H4 (cell line): ENCODE results near the gene ZC3HAV1. TPM values are rescaled to one million over a fixed set of nuclear protein-coding genes. Genes with fewer than 3 reads are reported as not detected.
"Not testable (repeated sequence)": the region's sequence is repeated elsewhere in the genome, so short reads cannot be mapped to it uniquely, and the experiment has no call there.

Experiments
- DNase-seq: peaks from one replicate; pipeline ENCODE4 v3.0.0-alpha.2; 2015; ENCODE audit warnings: low spot score
- total RNA-seq: library from RNA; depleted of rRNA; stranded (reverse); fragments of >200 nt; shearing (Covaris generic); gene quantifications from 2 replicates; pipeline ENCODE4 v1.2.3, GENCODE V29; 2014

Gene ZC3HAV1
- total RNA-seq, 1 experiment from 2014 or later = 28.8 TPM

DNA sequence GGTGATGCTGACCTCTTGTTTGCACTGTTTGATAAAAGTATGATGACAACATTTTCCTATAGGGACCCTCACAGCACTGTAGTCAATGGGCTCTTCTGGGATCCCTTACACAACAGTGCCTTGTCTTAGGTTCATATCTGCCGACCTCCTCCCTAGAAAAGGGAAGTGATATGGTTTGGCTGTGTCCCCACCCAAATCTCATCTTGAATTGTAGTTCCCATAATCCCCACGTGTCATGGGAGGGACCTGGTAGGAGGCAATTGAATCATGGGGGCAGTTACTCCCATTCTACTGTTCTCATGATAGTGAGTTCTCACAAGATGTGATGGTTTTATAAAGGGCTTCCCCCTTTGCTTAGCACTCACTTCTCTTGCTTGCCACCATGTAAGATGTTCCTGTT is 23.1 kb downstream of the ZC3HAV1 start:
- no peak for DNase-seq

DNA sequence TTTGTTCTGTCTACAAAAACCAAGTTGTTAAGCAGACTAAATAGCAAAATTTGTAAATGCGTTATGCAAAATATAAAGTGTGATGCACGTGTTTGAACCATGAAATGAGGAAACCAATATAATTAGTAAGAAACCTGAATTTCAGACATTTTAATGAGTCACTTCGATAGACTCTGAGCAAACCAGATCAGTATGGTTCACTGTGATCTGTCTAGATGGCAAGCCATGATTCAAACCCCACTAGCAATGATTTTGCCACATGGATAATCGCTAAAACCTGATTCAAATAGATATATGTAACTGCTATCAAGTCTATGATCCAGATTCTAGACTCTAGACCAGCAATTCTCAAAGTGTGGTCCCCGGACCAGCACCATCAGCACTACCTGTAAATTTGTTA is 24.8 kb downstream of the ZC3HAV1 start:
- no peak for DNase-seq

DNA sequence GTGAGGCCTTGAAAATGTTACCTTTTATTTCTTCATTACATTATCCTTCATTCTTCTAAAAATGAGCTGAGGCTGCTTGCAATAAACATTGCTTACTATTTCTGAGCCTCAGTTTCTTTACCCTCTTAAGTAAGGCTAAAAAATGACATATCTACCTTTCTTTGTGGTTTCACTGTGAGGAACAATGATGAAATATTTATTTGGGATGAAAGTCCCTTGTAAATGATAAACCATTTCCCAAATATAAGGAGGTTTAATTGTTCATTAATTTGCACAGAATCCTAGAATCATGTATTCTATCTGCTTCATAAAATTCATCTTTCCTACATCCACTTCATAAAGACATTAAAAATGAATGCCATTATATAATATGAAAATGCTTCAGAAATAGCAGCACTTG is 27.9 kb downstream of the ZC3HAV1 start:
- no peak for DNase-seq

DNA sequence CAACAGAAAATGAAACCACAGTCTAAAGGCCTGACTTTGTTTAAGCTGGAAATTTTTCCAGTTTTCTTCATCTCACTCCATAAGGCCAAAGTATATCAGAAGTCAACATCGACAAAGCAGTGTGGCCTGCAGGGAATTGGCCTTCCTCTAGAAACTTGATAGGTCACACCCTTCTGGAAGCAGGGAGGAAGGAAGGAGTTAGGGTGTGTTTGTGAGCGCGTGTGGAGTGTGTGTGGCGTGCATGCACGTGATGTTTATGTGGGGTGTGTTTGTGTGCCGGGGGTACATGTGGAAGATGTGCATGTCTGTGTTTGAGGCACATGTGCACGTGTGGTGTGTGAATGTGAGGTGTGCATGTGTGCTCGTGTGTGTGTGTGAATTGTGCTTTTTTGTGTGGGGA is 28.6 kb downstream of the ZC3HAV1 start:
- DNase-seq = no peak

DNA sequence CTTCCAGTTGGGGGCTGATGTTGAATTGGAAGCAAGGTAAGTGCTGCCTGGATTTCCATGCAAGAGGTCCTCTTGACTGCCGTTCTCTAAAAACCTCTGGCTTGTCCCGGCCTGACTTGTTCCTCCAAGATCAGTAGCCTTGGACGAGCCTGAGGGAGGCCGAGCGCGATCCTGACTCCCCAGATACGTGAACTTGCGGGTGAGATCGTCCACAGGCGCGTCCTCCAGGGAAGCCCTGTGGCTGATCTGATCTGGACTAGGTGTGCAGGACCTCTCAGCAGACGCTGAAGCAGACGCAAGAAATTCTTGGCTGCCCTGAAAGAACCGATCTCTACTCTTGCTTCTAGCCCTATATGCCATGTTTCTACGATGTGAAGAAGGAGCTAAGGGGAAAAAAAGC is 29.7 kb downstream of the ZC3HAV1 start:
- DNase-seq = no peak

DNA sequence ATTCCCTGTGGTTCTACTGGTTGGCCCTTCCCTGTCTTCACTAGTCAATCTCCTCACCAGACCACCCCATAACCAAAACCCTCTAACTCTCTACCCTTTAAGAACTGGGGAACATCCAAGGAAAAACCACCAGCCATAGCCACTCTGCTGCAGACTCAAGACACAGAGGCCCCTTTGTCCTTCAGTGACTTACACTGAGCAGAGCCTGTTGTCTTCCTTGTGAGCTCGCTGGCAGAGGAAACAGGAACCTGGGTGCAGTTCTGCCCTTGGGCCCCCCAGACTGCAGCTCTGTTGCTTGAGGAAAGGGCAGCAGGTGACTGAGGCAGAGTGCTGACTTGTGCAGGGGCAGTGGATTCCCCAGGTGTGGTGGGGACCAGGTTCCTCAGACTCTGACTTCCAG is 30.6 kb downstream of the ZC3HAV1 start:
- no peak for DNase-seq

DNA sequence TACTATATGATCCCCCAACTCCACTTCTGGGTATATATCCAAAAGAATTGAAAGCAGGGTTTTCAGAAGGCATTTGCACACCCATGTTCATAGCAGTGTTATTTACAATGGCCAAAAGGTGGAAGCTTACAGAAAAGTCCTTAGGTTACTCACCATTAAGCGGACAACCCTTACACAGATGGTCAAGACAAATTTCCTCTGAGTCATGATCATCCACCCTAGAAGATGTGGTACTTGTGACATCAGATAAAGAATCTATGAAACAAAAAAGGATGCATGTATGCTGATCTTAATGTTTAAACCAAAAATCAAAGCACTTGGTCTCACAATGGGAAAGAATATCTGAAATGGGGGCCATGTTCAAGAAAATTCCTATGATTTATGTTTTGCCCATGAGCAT is 31.1 kb downstream of the ZC3HAV1 start:
- DNase-seq = no peak

DNA sequence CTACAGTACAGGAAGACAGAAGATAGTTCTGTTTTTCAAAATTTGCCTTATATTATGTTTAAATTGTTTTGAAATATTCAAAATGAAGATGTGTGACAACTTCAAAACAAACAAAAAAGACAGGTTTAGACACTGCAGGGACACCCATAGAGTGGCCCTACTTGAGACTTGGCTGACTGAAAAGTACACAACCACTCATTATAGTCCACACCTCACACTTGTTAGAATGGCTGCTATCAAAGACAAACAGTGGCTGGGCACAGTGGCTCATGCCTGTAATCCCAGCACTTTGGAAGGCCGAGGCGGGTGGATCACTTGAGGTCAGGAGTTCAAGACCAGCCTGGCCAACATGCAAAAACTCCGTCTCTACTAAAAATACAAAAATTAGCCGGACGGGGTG is 31.8 kb downstream of the ZC3HAV1 start:
- not testable (repeated sequence) for DNase-seq

DNA sequence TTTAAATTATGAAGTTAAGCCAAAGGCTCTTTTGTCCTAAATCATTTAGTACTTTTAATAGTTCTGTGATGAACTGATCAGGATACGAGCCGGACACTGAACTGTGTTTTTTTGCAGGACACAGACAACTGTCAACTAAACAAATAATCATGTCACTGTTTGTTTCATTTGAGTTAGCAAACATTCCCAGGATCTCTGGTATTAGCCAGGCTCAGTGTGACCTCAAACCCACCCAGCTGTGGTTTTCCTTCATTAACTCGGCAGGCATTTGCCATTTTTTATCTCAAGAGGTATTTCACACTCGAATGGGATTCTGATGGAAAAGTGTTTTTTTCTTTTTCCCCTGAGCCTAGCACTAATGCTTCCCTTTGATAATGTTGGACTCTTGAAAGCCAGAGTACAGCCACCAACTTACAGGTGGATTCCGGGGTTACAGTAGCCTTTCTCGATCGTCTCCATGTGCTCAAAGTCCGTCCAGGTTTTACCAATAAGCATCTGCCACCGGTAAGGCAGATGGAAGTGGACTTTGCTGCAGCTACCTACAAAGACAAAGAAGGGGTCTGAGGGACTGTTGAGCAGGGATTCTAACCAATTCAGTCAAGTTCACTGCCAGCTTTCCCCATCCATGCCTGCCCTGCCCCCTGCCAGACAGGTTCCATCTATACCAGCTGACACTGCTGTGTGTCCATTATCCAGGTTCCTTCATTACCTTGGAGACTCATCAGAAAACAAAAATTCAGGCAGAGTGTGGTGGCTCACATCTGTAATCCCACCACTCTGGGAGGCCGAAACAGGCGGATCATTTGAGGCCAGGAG is 33.4 kb downstream of the ZC3HAV1 start:
- DNase-seq = no peak

DNA sequence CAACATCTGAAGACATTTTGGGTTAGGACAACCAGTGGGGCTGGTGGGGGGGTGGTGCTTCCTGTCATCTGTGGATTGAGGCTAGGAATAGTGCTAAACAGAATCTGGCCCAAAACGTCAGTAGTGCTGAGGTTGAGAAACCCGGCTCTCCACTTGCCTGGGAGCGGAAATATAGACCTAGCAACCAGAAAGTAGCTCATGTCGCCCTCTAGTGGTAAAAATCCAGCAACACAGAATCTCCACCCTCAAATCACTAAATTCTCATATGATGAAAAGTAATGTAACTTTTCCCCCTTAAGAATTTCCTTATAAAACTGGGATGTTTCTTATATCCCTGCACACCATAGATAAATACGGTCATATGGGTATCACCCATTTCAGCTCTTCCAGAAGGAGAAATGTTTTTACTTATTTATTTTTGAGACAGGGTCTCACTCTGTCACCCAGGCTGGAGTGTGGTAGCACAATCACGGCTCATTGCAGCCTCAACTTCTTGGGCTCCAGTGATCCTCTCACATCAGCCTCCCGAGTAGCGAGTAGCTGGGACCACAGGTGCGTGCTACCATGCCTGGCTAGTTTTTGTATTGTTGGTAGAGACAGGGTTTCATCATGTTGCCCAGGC is 34.4 kb downstream of the ZC3HAV1 start:
- peak; percentile 66 for DNase-seq

DNA sequence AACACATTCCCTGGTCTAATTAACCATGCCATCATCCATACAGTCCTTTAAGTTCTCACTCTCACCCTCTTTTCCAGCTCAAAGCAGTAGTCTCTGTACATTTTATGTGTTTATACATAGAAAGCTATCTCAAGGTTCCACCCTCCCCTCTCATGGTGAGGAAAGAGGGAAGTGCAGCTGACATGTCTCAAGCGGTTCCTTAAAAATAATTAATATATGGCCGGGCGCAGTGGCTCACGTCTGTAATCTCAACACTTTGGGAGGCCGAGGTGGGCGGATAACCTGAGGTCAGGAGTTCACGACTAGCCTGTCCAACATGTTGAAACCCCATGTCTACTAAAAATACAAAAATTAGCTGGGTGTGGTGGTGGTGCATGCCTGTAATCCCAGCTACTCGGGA is 36.7 kb downstream of the ZC3HAV1 start:
- DNase-seq = no peak

DNA sequence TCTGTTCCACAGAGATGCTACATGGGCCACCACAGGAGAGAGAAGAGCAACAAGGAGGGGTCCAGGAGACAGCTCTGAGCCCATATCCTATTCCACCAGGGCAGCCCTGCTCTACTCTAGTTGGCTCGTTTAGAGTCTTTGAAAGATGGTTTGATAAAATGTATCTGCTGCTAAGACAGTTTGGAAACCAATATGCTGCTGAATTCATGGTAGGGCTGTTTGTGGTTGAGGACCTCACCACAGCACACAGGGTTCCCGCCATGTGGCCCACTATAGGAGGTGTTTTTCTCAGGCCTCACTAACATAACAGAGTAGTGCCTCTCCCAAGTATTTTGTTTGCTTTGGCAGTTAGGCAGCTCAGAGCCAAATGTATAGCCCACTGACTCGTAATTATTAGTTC is 37.8 kb downstream of the ZC3HAV1 start:
- DNase-seq = no peak

DNA sequence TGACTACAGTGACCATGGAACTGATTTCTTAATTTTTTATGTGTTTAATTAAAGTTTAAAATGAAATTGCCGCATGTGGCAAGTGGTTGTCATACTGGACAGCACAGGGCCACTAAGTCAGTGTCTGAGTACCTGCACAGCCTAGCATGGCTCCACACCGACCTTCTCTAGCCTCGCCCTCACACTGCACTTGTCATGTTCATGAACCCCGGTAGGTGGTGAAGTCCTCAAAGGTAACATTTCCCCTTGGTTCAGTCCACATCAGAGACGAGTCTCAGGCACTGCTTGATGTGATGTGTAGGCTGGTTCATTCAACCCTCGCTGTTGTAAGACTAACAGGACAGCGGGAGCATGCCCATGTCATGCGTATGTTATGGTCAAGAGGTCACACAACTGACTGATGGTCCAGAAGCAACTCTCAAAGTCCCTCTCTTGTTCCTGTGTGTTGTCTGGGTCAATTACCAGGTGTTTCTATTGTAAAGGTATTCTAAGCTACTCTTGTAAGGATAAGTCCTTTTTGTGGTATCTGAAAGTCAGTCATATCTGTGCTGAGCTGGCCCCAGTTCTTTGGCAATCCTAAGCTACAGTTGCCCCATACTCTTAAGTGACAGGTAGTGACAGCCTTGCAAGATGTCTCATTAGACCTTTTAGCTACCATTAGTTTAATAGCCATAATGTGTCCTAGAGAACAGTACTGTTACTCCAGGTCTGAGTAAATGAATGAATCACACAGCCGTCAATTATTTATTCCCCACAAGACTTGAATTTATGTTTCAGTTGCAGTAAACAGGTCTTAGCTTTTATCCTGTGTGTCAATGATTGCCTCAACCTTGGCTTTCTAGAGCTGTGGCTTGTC is 40.7 kb downstream of the ZC3HAV1 start:
- no peak for DNase-seq

DNA sequence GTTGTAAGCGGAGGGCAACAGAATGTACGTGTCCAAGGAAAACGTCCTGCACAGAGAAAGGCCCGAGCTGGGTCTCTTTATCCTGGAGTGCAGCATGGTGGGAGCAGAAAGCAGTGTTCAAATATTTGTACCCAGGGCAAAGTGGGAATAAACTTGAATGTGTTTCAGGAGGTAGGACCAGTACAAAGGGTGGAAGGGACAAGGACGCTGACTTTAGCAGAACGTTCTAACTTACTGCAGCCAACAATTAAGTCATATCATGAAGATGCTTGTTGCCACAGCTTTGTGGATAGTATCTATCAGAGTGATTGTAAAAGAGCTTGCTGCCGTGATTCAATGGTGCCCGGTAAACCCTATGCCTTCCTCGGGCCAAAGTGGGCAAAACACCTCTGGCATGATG is 43.2 kb downstream of the ZC3HAV1 start:
- no peak for DNase-seq

DNA sequence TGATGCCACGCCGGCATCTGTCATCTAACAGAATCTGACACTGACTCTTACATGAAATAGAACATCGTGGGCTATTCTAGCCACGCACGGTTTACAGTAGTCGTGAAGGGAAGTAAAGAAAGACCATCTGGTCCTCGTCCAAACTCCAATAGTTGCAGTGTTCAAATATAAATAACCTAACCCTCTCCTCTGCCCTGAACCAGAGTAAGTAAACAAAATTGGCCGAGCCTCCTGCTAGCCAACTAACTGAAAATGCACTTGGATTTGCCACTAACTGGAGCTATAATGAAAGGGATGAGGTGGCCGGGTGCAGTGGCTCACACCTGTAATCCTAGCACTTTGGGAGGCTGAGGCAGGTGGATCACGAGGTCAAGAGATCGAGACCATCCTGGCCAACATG is 44.2 kb downstream of the ZC3HAV1 start:
- DNase-seq = no peak

DNA sequence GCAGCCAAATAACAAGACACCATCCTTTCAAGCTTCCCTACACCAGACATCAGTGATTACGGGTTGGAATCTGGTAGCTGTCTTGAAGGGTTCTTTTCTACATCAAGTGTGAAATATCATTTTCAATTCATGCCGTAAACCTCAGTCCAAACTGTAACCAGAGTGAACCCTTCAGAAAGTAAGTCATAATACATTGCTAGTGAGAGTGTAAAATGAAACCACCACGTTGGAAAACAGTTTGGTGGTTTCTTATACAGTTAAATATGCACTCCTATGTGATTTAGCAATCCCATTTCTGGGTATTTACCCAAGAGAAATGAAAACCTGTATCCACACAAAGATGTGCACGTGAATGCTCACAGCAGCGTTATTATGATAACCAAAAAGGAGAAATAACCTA is 48.1 kb downstream of the ZC3HAV1 start:
- no peak for DNase-seq

DNA sequence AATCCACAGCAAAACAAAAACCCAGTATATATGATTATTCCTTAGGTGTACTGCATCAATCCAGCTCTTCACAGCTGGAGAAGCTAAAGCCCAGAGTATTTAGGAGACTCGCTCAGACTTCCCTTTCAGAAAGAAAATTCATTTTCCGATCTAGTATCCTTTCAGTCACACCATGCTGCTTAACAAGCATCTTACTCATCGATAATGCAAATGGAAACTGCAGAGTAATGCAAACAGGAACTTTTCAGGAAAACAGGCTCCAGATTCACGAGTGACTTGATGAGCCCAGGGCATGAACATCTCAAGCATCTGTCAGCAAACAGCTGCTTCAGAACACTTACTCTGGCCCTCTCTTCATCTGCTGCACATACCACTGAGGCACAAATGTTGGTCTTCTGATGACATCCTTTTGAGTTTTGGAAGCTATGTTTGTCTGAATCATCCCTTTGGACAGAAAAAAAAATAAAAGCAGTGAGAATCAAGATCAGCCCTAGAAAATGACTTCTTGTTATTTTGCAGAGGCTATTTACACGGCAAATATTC is 48.8 kb downstream of the ZC3HAV1 start:
- DNase-seq = no peak

DNA sequence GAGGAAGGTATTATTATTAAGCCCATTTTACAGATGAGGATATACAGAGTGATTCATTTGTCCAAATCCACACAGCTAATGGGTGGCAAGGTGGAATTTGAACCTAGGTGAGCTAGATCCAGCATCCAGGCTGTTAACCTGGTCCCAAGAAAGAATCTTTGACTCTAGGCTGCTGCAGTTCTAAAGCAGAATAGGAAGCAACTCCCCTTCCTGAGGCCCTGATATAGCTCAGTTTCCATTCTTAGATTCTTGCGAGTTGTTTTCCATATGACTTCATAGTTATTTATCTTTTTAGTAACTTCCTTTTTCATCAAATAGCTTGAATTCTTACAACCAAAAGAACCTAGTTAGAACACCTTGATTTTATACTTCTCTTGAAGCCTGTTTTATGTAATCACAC is 49.6 kb downstream of the ZC3HAV1 start:
- no peak for DNase-seq

DNA sequence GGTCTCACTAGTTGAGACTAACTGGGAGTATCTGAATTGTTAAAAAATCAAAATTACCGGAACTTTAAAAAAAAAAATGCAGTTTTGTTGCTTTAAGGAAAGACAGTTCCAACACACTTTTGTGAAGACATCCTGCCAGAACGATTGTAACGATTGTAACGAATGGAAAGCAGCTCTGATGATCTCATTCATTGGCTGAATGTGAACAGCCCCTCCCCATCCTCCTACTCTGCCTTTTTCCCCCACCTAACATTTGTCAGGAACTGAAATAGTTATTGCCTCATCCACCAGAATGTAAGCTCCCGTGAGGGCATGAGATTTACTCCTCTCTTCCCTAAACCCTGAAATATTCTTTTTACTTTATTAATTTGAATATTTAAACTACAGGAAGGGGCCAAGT is 50.6 kb downstream of the ZC3HAV1 start:
- DNase-seq = no peak

DNA sequence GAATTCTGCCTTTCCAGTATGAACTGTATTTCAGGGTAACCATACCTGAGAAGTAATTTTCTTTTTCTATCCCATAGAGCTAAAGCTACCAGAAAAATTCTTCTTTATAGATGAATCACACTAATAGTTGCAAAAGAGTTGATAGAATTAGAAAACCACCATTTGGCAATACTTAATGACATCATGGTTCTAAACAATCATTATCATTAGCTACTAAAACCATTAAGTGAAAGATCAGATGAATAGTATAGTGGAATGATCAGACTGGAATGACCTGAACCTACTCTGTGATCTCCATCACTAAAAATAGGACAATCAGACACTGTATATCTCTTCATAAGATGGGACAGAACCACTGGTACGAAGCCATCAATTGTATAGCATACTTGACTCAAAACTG is 53.8 kb downstream of the ZC3HAV1 start:
- DNase-seq = no peak

DNA sequence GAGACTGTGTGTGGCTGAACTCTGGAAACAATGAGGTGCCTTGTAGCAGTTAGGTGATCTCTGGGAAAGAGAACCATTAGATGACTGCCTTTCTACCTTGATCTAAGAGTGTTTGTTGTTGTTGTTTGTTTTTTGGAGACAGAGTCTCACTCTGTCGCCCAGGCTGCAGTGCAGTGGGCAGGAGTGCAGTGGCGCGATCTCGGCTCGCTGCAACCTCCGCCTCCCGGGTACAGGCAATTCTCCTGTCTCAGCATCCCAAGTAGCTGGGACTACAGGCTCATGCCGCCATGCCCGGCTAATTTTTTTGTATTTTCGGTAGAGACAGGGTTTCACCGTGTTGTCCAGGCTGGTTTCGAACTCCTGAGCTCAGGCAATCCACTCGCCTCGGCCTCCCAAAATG is 54.9 kb downstream of the ZC3HAV1 start:
- not testable (repeated sequence) for DNase-seq

DNA sequence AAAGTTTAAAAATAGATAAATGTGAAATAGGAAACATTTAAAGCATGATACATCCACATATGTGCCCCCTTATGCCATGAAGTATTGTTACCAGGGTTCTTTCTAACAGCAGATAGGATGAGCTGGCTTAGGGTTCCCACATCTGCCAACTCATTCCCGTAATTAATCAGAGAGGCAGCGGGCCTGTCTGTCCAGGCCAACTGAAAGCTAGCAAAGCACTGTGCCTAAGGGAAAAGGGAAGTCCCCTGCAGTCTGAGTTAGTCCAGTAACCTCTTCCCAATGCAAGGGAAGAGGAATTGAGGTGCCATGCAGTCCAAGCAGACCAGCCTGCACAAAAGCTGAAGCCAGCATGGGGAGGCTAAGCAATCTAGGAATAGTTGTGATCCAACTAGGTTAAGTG is 55.4 kb downstream of the ZC3HAV1 start:
- no peak for DNase-seq
